Upper lobe of right lung (tissue), 1 donor: ENCODE measurements around the gene SALL3. TPM values are rescaled to one million over a fixed set of nuclear protein-coding genes. Genes with fewer than 3 reads are reported as not detected.

Source experiments
- ATAC-seq: fragments of 200-7000 bp; cut with Tn5 transposase; one replicate; pipeline ENCODE4 v1.9.1; 2020; ENCODE audit warnings: mild to moderate bottlenecking, moderate library complexity
- DNase-seq: peaks from one replicate; pipeline ENCODE4 v3.0.0-alpha.2; 2020
- H3K27ac ChIP-seq: fragments of 200-600 bp; one replicate; pipeline ENCODE4 v1.8.0; 2022
- H3K27me3 ChIP-seq: fragments of 200-600 bp; one replicate; pipeline ENCODE4 v1.8.0; 2022; ENCODE audit warnings: mild to moderate bottlenecking
- H3K36me3 ChIP-seq: fragments of 200-600 bp; one replicate; pipeline ENCODE4 v1.8.0; 2022
- H3K4me1 ChIP-seq: fragments of 200-600 bp; one replicate; pipeline ENCODE4 v1.8.0; 2022
- H3K4me3 ChIP-seq: fragments of 200-600 bp; one replicate; pipeline ENCODE4 v1.8.0; 2022; ENCODE audit warnings: mild to moderate bottlenecking
- H3K9me3 ChIP-seq: fragments of 200-600 bp; one replicate; pipeline ENCODE4 v1.8.0; 2022
- CTCF ChIP-seq: fragments of 200-600 bp; IDR thresholded peaks from one replicate; pipeline ENCODE4 v1.8.0; 2022; ENCODE audit warnings: antibody characterized with exemption
- intact Hi-C: fragments of 100-400 bp; cut with DNase I; formaldehyde crosslinking; loops from one replicate; pipeline ENCODE4 v1.11.0; 2022
- total RNA-seq: library from RNA; stranded (reverse); fragmentation: NEBNext Ultra II Directional; extraction: Animal tissue kit (Norgen Biotek cat#: 25700); gene quantifications from one replicate; pipeline ENCODE4 v1.2.1, GENCODE V29; 2021
- donor health status: DM: no; HTN: yes; CAD: no; lungs with severe emphysema.

SALL3 gene
- total RNA-seq, 1 donor from 2014 or later = not detected

GRCh38 chr18:79030680-79031079, 51.1 kb downstream of the SALL3 start:
- no peak for TF ChIP-seq CTCF
- Histone ChIP-seq H3K9me3 (no peaks in the 10 kb centered on the region), H3K4me1 (no peaks in the 10 kb centered on the region), H3K4me3 (no peak overlapping the region), H3K36me3 (no peaks in the 10 kb centered on the region), H3K27ac (no peak overlapping the region), H3K27me3 (no peaks in the 10 kb centered on the region)
- intact Hi-C loops = no loop called here
- DNase-seq (peak; percentile 38), ATAC-seq (no peak)

GRCh38 chr18:79042276-79042675, 62.7 kb downstream of the SALL3 start:
- TF ChIP-seq CTCF = no peak
- no peak for ATAC-seq
- Histone ChIP-seq H3K27ac (no peak overlapping the region), H3K27me3 (no peaks in the 10 kb centered on the region), H3K4me3 (no peak overlapping the region), H3K9me3 (no peaks in the 10 kb centered on the region), H3K36me3 (no peaks in the 10 kb centered on the region), H3K4me1 (no peaks in the 10 kb centered on the region)
- no peak for DNase-seq
- intact Hi-C loops = no loop called here

GRCh38 chr18:79043288-79043687, 63.7 kb downstream of the SALL3 start:
- no peak overlapping the region for H3K4me3 ChIP-seq
- ATAC-seq = no peak
- no peaks in the 10 kb centered on the region for H3K36me3 ChIP-seq
- no peak overlapping the region for H3K27ac ChIP-seq
- H3K4me1 ChIP-seq = no peaks in the 10 kb centered on the region
- H3K9me3 ChIP-seq = no peaks in the 10 kb centered on the region
- no peak for TF ChIP-seq CTCF
- no peak for DNase-seq
- intact Hi-C loops = no loop called here
- no peaks in the 10 kb centered on the region for H3K27me3 ChIP-seq

- no peak overlapping the region for H3K27ac ChIP-seq
- DNase-seq (no peak), ATAC-seq (peak; percentile 44)
- H3K36me3 ChIP-seq = no peaks in the 10 kb centered on the region
- no peak for TF ChIP-seq CTCF
- intact Hi-C loops = no loop called here
- H3K4me3 ChIP-seq = no peak overlapping the region
- H3K9me3 ChIP-seq = no peaks in the 10 kb centered on the region
- H3K27me3 ChIP-seq = no peaks in the 10 kb centered on the region
- H3K4me1 ChIP-seq = no peaks in the 10 kb centered on the region
These were observed 66.9 kb downstream of the SALL3 start for GRCh38 chr18:79046522-79046921.

- TF ChIP-seq CTCF = no peak
- Histone ChIP-seq H3K27ac (no peak overlapping the region), H3K36me3 (no peaks in the 10 kb centered on the region), H3K4me1 (no peaks in the 10 kb centered on the region), H3K4me3 (no peak overlapping the region), H3K27me3 (no peaks in the 10 kb centered on the region), H3K9me3 (no peaks in the 10 kb centered on the region)
- no peak for ATAC-seq
- intact Hi-C loops = no loop called here
- DNase-seq = no peak
These were observed 68.1 kb downstream of the SALL3 start for GRCh38 chr18:79047556-79048244.

GRCh38 chr18:79048245-79048632, 68.6 kb downstream of the SALL3 start:
- H3K27me3 ChIP-seq = no peaks in the 10 kb centered on the region
- no peak overlapping the region for H3K4me3 ChIP-seq
- ATAC-seq (no peak), DNase-seq (no peak)
- no peaks in the 10 kb centered on the region for H3K9me3 ChIP-seq
- H3K27ac ChIP-seq = no peak overlapping the region
- H3K4me1 ChIP-seq = no peaks in the 10 kb centered on the region
- TF ChIP-seq CTCF = no peak
- no peaks in the 10 kb centered on the region for H3K36me3 ChIP-seq
- intact Hi-C loops = no loop called here
